A549 (cell line): ENCODE data around the gene PDCD1.

ENCODE experiments used
- BHLHE40 ChIP-seq: IDR thresholded peaks from 2 replicates; pipeline ENCODE4 v1.6.1; 2012; ENCODE audit warnings: low read depth, low read length, inconsistent platforms
- CTCF ChIP-seq: fragments of >200 bp; sonication (Bioruptor Twin); formaldehyde crosslinking; IDR thresholded peaks from 3 replicates; pipeline ENCODE4 v1.5.1; 2016
- EHMT2 ChIP-seq: fragments of 200-600 bp; sonication (generic); IDR thresholded peaks from 2 replicates; pipeline ENCODE4 v1.6.1; 2016; ENCODE audit warnings: antibody characterized with exemption, low read depth, mild to moderate bottlenecking, moderate library complexity
- JUN ChIP-seq, 2 experiments: fragments of >200 bp; sonication (Bioruptor Twin); formaldehyde crosslinking; IDR thresholded peaks; 2 replicates in 1 of 2; 3 replicates in 1 of 2; pipeline ENCODE4 v1.6.1; 2016 to 2017
- POLR2A ChIP-seq: IDR thresholded peaks from 2 replicates; pipeline ENCODE4 v1.6.1; 2012; ENCODE audit warnings: mild to moderate bottlenecking, low read length
- RCOR1 ChIP-seq: fragments of 150-350 bp; IDR thresholded peaks from 2 replicates; pipeline ENCODE4 v1.6.1; 2014; ENCODE audit warnings: antibody characterized with exemption, low read length, low read depth
- SMC3 ChIP-seq: fragments of >200 bp; sonication (Bioruptor Twin); formaldehyde crosslinking; IDR thresholded peaks from 3 replicates; pipeline ENCODE4 v1.6.1; 2018; ENCODE audit warnings: inconsistent platforms

GRCh38 chr2:241842620-241843211 is 16.0 kb downstream of the PDCD1 start:
- TF ChIP-seq POLR2A (no peak), EHMT2 (no peak), CTCF (no peak), BHLHE40 (no peak), RCOR1 (no peak), JUN (IDR thresholded peaks at IDR 0.05) (no peak), SMC3 (no peak)
